GM21526 (cell line): ENCODE measurements around the gene RIPK4.

Source experiments
- ATAC-seq: cut with Tn5 transposase; IDR thresholded peaks from one replicate; pipeline ENCODE4 v1.9.1; 2021; ENCODE audit warnings: moderate library complexity; ENCODE audit not compliant: unreplicated experiment, low FRiP score

RIPK4 gene

DNA sequence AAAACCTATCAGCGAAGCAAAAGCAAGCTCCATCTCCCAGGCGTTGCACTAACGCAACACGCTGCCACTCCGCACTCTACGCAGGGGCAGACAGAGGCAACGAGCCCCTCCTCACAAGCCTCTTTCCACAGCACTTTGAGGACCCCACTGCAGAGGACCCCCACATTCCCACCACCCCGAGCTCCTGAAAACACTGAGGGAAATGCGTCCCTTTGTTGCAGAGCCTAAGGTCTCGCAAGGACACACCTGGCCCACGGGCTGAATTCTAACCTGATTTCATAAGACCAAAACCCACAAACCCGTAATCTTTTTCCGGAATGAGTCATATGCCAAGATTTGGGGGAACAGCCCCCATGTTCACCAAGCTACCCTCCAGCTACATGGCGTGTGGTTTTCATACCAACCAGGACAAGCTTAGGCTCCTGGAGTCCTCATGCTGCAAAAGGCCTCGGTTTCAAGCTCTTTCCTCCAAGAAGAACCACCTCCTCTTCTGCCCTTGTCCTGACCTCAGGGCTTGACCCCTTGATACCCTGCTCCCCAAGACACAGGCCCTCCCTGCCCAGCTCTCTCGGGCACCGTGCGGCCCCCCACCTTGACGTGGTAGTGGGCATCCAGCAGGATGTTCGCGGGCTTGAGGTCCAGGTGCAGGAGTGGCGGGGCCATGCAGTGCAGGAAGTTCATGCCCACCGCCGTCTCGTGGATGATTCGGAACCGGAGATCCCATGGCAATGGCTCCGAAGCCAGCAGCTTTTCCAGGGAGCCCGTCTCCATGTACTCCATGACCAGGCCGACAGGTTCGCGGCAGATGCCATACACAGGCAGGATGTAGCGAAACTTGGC, 10.7 kb downstream of the RIPK4 start:
- no peak for ATAC-seq

DNA sequence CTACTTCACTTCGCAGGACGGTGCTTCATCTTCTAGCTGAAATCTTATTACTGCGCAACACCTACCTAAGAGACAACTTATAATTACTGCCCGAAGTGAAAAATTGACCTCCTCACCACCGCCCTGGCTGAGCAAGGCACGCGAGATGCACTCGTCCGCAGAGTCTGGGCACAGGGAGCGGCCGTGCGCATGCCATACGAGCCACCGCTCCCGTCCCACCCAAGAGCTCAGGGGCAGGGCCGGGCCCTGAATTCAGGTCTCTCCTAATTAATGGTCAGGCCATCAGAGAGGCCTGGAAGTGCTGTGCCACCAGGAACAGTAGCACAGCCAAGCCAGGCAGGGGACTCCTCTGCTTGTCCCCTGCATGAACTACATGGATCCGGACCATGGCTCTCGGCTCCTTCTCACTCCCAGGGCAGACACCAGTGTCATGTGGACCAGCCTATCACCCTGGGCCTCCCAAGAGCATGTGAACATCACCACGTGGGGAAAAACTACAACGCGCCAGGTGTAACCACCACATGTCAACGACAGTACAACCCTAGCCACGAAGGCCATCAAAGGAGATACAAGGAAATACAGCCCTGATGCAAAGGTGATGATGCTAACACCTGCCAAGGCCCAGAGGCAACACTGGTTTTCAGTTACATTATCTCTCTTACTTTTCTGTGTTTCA, 11.5 kb downstream of the RIPK4 start:
- no peak for ATAC-seq

- no peak for ATAC-seq
These were observed 12.4 kb downstream of the RIPK4 start for GRCh38 chr21:41754479-41754891.

DNA sequence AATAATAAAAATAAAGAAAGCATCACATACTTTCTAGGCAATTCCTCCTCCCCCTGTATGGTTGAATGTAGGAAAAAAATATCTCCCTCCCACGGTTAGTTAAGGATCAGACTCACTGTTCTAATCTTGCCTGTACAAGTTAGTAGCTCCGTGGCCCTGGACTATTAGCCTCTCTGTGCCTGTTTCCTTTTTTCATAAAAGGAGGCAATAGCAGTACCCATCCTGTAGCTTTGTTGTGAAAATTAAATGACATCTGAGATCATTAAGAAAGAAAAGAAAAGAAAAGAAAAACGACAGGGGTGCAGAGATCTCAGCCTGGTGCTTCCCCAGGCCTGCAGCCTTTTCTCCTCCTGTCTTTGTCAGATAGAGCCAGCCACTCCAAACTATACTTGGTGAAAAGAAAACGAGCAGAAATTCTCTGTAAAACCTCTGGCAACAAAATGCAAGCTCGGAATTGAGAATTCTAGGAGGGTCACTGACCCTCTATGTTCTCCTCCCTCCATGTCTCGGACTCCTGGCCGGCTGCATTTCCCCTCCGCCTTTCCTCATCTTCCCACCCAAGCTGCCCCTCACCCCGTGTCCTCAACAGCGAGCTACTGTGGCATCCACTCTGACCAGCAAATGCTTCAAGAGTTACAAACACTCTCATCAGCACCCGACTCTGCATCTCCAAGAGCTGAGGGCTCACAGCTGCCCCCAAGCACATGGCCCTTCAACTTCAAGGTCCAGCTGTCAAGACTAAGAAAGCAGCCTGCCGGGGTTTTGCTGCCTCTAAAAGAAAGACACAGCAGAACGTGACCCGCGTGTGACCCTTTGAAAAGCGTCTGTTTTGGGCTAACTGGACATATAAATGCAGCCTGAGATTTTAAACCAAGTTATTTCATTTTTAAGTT, 13.6 kb downstream of the RIPK4 start:
- ATAC-seq: no peak

DNA sequence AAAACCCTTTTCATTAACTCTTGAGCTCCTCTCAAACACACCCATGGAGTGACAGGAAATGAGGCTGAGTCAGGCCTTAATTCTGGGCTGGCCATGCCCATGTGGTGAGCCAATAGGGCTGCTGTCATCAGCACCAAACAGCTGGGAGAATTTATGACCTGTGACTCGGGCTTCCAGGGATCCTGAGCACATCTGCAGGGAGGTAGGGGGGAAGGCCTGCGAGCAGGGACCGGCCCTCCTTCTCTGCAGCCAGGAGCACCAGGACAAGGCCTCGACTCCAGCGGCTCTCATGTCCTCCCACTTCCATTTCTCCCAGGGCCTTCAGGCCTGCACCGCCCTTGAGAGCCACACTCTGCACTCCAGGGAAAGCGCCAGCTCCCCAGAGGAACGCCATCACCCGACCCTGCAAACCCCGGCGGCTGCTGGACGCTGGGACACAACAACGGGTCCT, 14.6 kb downstream of the RIPK4 start:
- ATAC-seq: no peak

DNA sequence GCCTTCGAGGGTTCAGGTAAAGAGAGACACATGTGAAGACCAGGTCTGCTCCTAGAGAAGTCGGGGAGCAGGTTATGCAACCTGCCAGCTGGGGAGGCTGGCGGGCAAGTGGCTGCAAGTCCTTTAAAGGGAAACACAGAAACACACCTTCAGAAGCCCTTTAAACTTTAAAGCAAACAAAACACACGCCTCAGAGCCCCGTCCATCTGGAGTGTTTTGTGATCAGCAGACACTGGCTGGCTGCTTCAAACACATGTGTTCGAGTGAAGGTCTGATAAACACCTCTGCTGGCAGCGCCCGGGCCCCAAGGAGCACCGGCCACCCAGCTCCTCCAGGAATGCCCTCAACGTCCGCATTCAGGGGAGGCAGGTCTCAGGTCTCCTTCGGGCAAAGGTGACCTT, 15.2 kb downstream of the RIPK4 start:
- ATAC-seq: no peak

DNA sequence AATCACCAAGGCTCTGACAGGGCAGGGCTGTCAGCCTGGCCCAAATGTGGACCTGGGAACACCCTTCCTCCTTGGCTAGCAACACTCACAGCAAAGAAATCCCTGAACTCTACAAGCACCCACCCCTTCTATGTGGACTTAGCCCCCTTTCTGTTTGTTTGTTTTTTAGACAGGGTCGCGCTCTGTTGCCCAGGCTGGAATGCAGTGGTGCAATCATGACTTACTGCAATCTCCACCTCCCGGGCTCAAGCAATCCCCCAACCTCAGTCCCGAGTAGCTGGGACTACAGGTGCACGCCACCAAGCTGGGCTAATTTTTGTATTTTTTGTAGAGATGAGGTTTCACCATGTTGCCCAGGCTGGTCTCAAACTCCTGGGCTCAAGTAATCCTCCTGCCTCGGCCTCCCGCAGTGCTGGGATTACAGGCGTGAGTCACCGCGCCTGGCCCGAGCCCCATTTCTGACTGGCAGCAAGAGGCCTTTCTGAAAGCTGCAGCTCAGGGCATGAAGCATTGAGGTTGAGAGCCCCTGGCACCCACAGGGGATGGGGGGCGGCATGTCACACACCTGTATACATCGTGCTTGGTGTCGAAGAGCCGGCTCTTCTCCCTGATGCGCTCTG, 16.2 kb downstream of the RIPK4 start:
- no peak for ATAC-seq

DNA sequence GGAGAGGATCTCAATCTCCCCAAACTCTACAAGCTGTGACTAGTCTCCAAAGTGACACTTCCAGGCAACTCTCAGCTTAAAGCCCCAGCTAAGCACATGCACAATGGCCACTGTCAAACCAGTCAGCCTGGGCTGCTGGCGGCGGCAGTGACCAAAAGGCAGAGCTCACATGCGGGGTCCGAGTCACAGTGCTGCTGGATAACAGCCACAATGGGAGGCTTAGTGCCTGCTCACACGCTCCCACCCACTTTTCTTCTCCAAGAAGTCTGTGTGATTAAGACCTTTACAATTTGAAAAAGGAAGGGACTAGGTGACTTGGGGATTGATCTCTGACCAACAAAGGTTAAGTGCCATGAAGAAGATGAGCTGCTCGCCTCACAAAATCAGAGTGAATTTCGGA, 16.8 kb downstream of the RIPK4 start:
- no peak for ATAC-seq

- no peak for ATAC-seq
These were observed 17.6 kb downstream of the RIPK4 start for GRCh38 chr21:41749286-41749685.

DNA sequence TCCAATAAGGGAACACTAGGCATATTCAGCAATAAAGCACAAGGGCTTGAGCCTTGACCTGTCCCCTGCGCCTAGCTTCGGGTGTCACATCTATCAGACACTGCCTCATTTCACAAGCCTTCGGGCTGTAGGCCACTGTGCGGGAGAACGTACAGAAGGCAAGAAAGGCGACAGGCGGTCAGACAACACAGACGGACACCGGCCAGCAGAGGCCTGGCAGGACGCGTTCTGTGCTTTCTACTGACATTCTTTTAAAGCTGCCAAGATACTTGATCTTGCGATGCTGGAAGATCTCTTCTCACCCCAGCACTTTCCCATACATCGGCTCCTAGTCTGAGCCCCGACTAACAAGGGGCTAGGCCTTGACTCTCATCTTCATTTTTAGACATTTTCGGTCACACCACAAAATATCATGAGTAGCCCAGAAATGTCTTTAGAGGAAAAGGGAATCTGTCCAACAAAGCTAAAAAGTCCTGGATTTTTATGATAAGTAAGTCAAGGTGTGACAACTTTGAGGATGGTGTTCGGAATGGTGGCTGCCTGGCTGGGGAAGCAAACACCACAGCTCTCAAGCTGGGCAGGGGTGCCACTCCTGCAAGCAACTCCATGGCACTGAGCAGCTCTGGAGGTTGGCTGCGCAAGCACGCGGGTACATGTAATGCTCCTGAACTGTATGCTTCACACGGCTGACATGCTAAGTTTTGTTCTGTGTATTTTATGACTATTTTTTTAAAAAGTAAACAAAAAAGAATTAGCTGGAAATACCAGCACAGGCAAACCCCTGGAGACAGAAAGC, 18.7 kb downstream of the RIPK4 start:
- no peak for ATAC-seq

DNA sequence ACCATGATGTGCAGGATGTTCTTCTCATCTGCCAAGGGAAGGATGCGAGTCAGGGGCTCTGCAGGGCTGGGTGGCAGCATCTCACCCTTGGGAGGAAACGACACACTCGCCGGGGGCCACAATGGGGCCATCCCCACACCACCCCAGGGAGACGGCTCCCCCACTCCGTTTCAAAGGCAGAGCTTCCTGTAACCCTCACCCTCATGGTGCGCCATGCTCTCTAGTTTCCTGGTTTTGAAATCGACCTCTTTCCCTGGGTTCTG, 20.2 kb downstream of the RIPK4 start:
- ATAC-seq: no peak

DNA sequence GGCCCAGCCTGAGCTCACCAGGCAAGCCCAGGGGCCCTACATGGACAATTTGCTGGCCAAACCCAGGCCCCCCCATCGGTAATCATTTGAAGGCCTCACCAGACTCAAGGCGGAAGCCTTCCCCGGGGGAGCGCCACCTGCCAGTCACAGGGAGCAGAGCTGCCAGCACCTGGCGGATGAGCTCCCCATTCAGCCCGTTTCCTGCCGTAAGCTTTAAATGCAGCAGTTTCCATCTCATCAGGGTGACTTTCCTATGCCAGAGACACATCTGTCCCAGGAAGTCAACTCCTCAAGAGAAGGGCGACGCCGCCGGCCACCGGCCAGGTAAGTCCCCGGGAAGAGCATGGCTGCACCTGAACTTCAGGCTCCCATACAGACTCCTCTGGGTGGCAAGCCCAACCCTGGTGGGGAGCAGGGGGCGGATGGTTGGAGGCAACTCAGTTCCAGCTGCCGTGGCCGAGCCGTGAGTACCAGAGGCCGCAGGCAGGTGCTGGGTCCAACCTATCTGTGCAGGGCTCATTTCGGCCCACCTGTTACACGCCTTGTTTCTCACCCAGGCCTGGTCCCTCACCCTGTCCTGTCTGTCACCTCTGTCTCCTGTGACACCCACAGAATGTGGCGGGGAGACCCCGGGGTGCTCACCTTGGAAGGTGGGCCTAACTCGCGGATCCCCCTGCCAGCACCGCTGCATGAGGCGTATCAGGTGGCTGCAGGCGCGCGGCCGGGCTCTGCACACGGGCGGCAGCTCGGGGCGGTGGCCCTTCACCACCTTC, 20.7 kb downstream of the RIPK4 start:
- ATAC-seq: no peak

DNA sequence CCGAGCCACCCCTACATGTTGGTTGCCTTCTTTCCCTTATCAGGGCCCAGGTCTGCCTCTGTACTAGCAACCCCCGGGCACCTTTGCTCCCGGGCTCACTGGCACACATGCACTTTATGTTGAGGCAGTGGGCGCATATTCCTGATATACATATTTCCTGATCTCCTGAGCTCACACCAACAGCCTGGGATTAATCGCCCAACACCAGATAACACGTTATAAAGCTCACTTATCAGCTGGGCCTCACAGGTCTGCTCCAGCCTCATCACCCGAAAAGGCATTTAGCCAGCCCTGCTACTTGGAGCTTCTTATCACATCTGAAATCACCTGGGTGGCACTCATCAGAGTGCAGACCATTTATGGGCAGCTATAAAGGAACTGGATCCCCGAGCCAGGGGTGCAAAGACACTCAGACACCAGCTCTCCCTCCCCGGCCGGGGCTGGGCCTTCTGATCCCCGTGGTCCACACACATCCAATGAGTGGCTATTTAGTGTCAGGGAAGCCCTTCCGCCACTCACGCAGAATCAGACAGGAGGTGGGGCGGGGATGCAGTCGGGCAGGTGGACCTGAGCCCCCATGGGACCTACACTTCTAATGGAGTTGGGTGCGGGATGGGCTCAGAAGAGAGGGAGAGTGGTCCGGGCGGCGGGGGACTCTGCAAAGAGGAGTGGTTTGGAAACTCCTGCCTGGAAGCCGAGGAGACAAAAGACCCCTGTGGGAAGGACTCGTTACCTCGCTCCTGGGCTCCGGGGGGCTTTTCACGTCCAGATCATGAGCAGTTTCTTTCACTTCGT, 21.6 kb downstream of the RIPK4 start:
- ATAC-seq: no peak

DNA sequence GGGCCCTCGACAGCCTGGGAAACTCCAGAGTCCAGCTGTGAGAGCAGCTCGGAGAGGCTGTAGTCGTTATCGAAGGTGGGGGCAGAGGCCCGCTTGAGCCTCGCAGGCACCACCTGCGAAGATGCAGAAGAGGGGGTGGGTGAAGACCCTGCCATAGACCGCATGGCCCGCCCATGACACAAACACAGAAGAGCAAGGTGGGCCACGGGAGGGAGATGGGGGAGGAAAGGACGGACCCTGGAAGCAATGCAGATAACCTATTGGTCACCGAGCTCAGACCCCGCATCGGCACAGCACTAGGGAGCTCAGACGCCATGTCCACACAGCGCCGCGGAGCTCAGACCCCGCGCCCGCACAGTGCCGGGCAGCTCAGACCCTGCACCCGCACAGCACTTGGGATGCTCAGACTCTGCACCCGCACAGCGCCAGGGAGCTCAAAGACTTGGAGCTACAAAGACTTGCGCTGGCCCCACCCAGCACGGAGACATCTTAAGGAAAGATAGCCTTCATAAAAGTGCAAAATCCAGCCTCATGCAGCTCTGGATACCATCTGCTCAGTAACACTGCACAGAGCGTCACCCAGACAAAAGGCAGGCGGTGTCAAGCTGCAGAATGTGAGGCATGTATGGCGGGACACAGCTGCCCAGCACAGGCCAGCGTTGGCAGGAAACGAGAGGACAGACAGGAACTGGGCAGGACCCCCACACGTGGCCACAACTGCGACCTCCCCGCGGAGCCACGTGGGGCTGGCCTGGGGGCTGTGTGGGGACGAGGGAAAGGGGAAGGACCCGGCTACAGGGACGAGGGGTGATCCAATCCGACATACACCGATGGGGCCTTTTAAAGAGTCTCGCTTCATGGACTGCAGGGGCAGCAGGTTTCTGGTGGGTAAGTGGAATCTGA, 22.6 kb downstream of the RIPK4 start:
- ATAC-seq: no peak

GRCh38 chr21:41743321-41744027, 23.4 kb downstream of the RIPK4 start:
- ATAC-seq: no peak

DNA sequence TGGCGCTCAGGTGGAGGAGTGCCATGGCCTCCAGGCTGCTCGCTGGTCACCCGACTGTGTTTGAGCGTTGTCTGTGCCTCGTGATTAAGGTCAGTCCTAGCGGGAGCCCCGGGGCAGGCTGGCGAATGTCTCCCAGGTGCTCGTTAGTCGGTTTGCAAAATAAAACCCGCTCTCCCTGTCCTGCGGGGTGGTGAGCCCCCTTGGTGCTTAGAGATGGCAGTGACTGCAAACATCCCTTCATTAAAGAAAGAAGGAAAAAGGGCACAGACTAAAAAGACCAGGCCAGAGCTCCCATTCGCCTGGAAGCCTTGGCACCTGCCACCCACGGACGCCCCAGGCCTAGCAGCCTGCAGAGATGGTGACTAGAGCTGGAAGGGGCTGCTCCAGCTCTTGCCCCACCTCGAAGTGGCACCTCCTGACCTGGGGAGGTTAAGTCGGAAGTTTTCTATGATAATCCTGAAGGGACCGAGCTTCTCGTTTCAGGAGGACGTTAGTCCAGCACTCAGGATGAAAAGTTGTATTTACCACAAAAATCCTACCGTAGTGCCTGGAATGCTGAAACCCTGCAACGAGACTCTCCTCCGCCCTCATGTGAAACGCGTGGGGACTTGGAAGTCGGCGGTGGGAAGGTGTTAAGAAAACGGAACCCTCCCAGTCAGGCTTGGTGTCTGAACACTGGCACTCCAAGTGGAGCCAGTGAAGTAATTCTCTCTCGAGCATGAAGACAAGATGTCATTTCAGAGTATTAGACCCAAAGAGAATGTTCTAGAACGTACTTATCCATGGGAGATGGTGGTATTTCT, 24.6 kb downstream of the RIPK4 start:
- no peak for ATAC-seq
